Renal pelvis (tissue), 12 donors: ENCODE results near the gene CDC42BPG. TPM values are rescaled to one million over a fixed set of nuclear protein-coding genes. Genes with fewer than 3 reads are reported as not detected.

Experiments used
- DNase-seq: peaks from one replicate; pipeline ENCODE4 v3.0.0-alpha.2; 2013
- long read RNA-seq, 16 experiments: transcript quantifications; one replicate each; lab custom pipeline, GENCODE V29; 2026
- polyA plus RNA-seq, 3 donors: library from polyadenylated mRNA; unstranded; fragments of 120-200 nt; gene quantifications; one replicate each; pipeline ENCODE4 v1.2.1, GENCODE V29; 2013; ENCODE audit not compliant: insufficient read length in 3 of 3

The CDC42BPG gene
- polyA plus RNA-seq = 1 to 10 TPM; 6.0 to 8.1 (median 8.0) TPM
- long read RNA-seq, donor 1 = 0 reads
- long read RNA-seq, donor 2 = 0 reads
- long read RNA-seq, donor 3 = 0 reads
- long read RNA-seq, donor 4 = 0 reads
- long read RNA-seq, donor 5 = 0 reads
- long read RNA-seq, donor 6 = 0 reads
- long read RNA-seq, donor 7 = 0 reads
- long read RNA-seq, donor 8 = 0 reads
- long read RNA-seq, donor 9 = 0 reads
- long read RNA-seq, donor 10 = 0 reads
- long read RNA-seq, donor 11 = 0 reads
- long read RNA-seq, donor 12 = 0 reads
- long read RNA-seq, donor 13 = 0 reads
- long read RNA-seq, donor 14 = 0 reads
- long read RNA-seq, donor 15 = 0 reads
- long read RNA-seq, donor 16 = 0 reads

GRCh38 chr11:64844330-64845128 lies at the start of gene CDC42BPG:
Gene CDC42BPG, minus strand, starts transcription at chr11:64844653. Its CDS starts 84 bp downstream, at chr11:64844569.
- DNase-seq = peak; percentile 67

GRCh38 chr11:64893194-64894069 lies 49.0 kb upstream of the CDC42BPG start:
- no peak for DNase-seq

- DNase-seq = no peak
Measured at GRCh38 chr11:64892838-64893193, 48.4 kb upstream of the CDC42BPG start.

- DNase-seq = no peak
Measured at GRCh38 chr11:64892411-64892831, 48.0 kb upstream of the CDC42BPG start.

GRCh38 chr11:64891880-64892279 lies 47.4 kb upstream of the CDC42BPG start:
- no peak for DNase-seq

- DNase-seq = no peak
Measured at GRCh38 chr11:64891215-64891848, 46.9 kb upstream of the CDC42BPG start.

GRCh38 chr11:64890522-64890939 lies 46.1 kb upstream of the CDC42BPG start:
- no peak for DNase-seq

- DNase-seq = no peak
Measured at GRCh38 chr11:64888729-64889511, 44.5 kb upstream of the CDC42BPG start.

- DNase-seq = no peak
Measured at GRCh38 chr11:64888406-64888728, 43.9 kb upstream of the CDC42BPG start.

GRCh38 chr11:64887757-64888405 lies 43.4 kb upstream of the CDC42BPG start:
- peak; percentile 70 for DNase-seq

GRCh38 chr11:64887234-64887756 lies 42.8 kb upstream of the CDC42BPG start:
- no peak for DNase-seq

GRCh38 chr11:64885367-64886286 lies 41.2 kb upstream of the CDC42BPG start:
- no peak for DNase-seq

GRCh38 chr11:64884019-64884418 lies 39.6 kb upstream of the CDC42BPG start:
- no peak for DNase-seq

- no peak for DNase-seq
Measured at GRCh38 chr11:64883575-64883974, 39.1 kb upstream of the CDC42BPG start.

- DNase-seq = no peak
Measured at GRCh38 chr11:64882243-64882642, 37.8 kb upstream of the CDC42BPG start.

GRCh38 chr11:64881476-64881875 lies 37.0 kb upstream of the CDC42BPG start:
- no peak for DNase-seq

GRCh38 chr11:64880240-64881001 lies 36.0 kb upstream of the CDC42BPG start:
- DNase-seq = no peak

GRCh38 chr11:64879244-64879900 lies 34.9 kb upstream of the CDC42BPG start:
- no peak for DNase-seq
